CD1c-positive myeloid dendritic cell (primary cell): ENCODE measurements around the gene PEA15.

Experiments
- DNase-seq: peaks from one replicate; pipeline ENCODE4 v3.0.0-alpha.2; 2016; ENCODE audit errors: extremely low spot score

Gene PEA15

DNA sequence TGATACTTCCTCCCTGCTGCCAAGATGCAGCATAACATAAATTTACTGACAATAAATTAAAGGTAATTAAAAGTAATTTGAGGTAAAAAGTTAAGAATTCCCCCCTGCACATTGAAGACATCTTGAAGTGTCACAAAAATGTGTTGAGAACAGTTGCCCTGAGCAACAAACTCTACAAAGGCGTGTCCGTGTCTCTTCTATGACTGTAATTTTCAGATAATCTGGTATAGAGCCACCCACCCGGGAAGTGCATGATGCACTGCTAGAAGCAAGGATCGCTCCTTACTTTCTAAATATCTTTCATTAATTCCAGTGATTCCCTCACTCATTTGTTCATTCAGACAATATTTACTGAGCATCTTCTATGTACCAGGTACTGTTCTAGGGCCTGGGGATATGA is 25.8 kb upstream of the PEA15 start:
- DNase-seq = no peak

DNA sequence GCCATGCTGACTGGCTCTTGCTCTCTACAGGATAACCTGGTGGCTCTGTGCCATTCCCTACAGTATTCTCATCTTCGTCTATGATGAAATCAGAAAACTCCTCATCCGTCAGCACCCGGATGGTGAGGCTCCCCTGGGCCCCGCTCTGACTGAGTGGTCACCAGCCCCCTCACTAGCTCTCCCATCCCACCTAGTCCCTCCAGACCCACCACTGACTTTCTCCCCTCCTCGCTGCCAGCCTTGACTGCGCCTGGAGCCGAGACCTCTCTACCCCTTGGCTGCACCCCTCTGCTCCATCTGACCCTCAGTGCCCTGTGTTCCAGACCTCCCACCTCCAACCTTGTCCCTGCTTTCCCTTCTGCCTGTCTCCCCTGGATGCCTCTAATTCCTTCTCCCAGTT is 18.9 kb upstream of the PEA15 start:
- no peak for DNase-seq

DNA sequence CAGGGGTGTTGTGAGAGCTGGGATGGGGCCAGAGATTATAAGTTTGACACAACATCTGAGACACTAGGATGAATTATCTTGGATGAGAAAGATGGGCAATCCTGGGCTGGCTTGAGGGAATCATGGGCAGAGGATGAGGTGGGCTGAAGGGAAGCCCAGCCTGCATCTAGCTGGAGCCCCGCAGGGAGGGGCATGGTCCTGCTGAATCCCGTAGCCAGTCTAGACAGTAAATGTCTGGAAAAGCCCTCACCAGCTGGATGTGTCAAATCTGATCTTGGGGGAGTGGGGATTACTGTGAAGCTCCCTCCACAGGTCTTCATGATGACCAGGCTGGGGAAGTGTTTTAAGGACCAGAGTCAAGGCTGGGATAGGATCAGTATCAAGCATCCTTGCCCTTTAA is 18.5 kb upstream of the PEA15 start:
- DNase-seq = no peak

DNA sequence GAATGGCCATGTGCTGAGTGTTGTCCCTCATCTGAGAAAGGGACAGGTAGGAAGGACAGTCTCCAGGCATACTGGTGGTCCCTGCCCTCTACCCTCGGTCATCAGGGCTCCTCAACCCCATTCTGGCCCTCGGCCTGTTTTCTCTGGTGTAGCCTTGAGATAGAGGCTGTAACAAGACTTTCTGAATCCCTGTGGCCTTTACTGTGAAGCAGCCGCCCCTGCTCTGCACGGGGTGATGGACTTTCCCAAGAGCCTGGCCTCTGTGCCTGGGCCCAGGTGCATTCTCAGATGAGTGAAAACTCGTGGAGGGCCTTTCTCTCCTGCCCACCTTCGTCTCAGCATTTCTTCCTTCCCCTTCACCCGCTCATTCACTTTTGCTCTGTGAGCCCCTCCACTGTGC is 17.8 kb upstream of the PEA15 start:
- no peak for DNase-seq

DNA sequence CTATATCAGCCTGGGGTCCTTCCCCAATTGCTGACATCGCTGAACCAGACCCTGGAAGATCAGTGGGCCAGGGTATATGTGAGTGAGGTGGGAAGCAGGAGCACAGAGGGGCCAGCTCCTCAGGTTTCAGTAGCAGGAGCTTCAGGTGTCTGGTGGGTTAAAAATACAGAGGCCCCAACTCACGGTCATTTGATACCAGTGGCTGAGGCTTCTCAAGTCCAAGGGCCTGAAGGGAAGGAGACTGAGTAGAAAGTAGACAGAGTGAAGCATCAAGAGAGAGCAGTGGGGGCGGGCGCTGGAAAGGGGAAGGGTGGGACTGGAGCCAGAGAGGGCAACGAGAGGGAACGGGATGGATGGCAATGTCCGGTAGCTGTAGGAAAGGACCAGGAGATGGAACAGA is 16.8 kb upstream of the PEA15 start:
- no peak for DNase-seq

DNA sequence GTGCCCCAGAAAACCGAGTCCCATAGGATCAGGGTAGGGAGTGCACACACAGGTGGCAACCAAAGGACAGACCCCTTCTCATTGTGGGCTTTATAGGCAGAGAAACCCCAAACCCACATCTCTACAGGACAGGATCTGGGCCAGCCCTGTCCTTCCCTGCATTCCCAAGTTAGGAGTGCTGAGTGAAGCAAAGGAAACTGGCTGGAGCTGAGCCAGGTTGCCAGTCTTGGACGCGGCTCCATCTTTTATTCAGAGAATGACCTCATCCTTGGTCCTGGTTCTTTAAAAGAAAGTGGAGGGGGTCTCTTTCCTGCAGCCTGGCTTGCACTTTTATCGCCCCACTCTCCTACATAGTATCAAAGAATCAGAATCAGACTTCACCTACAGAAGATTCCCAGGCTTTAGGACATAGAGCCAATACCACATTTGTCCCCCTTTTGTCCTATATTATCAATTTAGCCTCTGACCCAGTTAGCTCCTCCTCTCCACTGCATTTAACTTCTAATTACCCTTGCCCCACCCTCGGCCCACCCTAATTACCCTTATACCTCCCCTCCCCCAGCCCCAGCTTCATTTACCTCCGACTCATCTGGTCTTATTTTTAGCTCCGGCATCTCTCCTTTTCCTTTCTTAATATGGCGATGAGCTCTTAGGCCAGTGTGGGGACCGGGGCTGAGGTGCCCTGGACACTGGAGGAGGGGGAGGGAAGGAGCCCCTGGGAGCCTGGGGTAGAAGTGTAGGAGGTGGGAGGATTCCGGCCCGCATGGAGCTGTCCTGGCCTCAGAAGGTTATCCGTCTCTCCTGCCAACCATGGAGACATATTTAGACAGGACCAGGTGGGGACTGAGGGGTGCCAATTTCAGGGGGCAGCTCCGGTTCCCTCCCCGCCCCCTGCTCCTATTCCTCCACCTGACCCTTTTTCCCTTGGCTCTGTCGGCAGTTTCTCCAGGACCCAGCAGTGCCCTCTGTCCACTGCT is 15.2 kb upstream of the PEA15 start, which contains the start of gene CASQ1:
TSS of gene CASQ1 (plus strand) at position 927 of the 977 bp plus-strand sequence. CDS start 177 bp downstream, outside the sequence.
- DNase-seq = no peak

DNA sequence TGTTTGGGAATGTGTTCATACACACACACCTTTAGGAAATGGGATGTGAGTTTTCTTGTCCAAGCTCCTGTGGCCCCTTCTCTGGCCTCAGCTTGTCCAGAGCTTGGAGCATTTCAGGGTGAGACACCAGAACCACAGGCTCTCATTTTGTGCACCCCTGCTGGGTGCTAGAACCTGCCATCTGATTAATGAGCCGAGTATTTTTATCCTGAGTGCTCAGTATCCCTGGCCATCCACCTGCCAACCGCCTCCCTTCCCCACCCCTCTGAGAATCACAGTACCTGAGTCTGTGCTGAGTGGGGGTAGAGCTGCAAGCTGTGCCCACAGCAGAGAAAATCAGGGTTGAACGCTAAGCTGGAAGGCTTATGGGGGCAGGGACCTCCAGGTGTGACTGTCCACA is 13.4 kb upstream of the PEA15 start:
- no peak for DNase-seq

DNA sequence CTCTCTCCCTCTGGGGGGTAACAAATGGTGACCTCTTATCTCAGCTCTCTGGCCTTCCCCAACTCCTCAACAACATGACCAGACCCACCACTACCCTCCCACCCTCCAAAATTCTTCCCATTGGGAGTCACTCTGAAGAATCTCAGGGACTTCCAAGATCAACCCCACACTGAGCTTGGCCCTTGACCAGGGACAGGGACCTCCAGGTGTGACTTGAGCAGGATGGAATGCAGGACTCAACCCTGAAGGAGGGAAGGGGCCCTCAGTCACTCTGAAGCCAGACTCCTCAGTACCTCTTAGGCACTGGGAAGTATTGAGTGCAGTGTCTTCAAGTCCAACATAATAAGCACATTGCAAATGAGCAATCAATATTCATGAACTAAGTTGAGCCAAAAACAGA is 12.9 kb upstream of the PEA15 start:
- no peak for DNase-seq

DNA sequence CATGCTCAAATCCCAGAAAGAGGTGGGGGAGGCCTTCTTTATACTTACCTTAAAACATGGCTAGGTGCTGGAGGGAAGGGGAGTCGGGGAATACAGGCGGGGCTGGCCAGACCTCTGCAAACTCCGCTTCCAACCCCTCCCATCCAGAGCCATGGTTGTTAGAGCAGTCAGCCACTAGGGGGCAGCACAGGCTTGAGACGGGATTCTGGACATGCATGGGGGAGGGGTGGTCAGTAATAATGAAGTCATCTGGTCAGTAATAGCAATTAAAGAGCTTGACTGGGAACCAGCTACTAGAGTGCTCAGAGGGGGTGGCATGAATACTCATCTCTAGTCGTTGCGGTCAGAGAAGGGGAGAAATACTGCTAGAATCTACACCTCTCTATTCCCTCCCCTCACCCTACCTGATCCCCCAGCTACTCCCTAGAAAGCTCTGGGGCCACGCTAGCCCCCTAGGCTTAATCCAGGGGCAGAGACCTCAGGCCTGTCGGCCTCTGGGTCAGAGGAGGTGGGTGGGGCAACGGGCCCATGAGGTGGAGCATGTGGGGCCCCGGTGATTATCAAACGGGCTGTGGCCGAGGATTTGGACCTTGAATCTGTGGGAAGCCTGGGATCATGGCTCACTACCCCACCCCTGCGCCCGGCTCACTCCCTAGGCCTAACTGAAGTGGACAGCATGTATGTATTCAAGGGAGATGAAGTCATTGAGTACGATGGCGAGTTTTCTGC is 11.9 kb upstream of the PEA15 start:
- peak; percentile 93 for DNase-seq

DNA sequence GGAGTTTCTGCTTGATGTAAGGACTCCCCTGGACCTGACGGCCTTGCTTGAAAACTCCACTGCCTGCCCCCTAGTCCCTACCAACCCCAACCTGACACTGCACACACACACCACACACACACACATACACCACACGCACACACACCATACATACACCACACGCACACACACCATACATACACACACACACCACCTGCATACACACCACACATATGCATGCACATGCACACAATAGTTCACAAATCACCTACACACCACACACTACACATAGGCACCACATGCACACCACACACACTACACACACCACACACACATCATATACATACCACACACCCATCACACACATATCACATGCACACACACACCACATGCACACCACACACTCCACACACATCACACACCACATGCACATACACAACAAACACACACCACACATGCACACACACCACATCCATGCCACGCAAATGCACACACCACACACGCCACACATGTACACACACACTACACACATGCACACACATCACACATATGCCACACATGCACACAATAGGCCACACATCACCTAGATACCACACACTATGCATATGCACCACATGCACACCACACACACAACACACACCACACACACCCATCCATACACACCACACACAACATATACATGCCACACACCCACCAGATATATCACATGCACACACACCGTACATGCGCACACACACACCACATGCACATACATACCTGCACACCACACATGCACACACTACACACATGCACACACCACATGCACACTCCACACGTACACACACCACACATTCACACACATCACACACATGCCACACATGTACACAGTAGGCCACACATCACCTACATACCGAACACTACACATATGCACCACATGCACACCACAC is 11.1 kb upstream of the PEA15 start:
- DNase-seq = no peak

DNA sequence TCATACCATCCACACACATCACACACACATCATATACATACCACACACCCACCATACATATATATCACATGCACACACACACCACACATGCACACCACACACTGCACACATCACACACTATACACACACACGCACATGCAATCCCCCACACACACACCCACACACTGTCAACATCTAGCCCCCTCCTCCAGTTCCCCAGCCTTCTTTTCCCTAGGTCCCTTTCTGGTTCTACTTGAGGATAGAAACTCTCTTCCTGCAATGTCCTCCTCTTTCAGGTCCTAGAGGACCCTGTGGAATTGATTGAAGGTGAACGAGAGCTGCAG is 10.5 kb upstream of the PEA15 start:
- DNase-seq = no peak

DNA sequence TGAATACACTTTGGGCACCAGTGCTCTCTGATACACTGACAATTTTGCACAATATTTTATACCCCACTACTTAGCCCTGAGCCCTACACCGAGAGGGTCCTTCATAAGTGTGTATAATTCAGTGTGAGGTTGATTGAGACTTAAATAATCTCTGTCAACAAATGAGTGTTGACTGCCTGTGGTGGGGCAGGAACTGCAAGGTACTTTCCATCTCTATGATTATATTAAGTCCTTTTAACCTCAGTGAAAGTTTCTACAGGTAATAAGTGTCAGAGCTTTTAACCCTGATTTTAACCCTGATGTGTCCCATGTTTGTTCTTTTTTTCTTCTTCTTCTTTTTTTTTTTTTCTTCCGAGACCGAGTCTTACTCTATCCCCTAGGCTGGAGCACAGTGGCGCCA is 9.0 kb upstream of the PEA15 start:
- DNase-seq = no peak

DNA sequence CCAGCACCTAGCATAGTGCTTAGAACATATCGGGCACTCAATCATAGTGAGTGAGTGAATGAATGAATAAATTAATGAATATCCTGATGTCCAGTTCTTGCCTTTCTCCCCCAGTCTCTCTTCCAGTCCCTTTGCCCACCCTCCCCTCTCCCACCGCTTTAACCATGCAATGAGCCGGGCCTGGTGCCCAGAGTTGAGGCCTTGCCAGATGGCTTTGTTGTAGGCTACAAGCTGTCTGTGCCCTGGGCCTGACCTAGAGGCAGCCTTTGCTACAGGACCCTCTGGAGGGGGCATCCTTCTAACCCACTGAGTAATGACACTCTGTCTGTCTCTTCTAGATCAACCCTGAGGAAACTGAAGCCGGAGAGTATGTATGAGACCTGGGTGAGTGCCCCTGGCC is 8.0 kb upstream of the PEA15 start:
- no peak for DNase-seq

DNA sequence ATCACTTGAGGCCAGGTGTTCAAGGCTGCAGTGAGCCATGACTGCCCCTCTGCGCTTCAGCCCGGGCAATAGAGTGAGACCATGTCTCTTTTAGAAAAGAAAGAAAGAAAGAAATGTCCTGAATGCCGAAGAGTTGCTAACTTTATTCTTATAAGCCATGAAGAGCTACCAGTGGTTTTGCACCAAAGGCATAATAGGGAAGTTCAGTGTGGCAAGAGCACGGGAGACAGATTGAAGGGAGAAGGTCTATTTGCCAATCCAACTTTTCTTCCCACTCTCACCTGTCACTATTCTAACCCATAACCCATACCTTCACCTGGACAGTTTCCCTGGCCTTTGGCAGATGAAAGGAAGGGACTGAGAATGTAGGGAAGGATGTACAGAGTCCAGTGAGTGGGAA is 4.4 kb upstream of the PEA15 start:
- DNase-seq = peak; percentile 34

DNA sequence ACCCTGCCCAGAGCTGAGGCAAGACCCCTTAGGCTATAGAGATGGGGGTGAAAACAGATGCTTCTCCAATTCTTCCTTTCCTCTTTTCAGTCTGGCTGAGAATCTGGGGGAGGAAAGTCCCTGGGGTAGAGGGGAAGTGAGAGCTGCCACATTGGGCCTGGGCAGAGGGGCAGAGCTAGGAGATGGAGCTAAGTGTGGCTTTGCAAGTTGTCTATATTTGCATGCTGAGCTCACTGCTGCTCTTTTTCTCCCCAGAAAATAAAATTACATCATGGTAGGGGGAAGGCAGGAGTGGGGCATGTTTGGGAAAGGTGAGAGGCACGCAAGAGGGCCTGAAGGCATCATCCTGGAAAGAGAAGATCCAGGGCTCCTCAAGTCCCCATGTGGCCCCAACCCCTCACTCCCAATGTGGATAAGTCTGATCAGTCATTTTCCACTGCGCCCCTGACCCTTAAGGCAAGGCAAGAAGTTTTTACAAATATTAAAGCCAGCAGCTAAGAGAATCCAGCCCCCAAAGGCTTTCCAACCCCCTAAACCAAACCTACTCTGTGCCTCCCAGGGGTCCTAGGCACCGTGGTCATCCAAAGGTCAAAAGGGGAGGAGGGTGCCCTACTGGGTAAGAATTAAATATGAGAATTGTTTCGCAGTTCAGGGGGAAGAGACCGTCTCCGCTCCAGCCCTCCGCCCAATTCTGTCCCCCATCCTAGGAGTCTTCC is 500 bp upstream of the PEA15 start:
- peak; percentile 84 for DNase-seq

DNA sequence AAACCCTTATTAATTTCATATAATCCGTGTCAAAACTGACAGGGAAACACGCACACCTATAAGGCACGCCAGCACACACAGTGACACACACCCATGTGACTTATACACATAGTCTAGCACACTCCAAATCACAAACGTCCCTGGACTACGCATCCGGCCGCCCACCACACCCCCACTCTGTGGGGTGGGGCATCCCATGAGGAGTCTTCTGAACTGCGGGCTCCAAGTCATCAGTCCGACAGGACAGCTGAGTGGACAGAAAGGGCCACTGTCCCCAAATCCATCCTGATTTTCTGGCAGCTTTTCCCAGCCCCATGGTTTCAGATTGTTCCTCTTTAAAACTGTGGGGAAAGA is 829 bp downstream of the PEA15 start:
- DNase-seq = peak; percentile 74

DNA sequence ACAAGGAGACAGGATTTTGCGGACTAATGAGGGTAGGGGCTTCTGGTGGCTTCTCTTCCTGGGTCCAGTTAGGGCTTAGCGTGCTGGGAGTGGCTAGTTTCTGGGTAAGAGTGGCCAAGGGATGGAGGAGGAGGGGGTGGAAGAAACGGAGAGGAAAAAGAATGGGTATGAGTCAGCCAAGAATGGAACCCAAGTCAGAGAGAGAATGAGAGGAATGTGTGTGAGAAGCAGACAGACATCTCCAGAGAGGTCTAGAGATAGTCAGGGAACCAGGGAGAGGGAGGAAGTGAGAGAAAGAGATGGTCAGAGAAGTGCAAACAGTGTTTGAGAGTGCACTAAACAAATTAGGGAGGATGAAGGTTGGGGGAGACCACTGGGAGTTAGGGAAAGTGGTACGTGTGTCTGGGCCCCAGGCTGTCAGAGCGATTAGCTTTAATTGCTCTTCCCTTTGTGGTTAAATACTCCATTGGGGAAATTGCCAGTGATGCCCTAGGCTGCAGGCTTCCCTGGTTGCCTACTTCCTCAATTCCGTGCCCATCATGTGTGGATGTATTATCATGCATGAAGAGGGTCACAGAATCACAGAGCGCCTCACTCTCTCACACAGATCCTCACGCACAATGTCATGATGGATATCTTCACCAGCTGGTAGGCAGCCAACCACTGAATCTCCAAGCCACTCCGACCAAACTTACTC is 1.4 kb downstream of the PEA15 start:
- peak; percentile 72 for DNase-seq

DNA sequence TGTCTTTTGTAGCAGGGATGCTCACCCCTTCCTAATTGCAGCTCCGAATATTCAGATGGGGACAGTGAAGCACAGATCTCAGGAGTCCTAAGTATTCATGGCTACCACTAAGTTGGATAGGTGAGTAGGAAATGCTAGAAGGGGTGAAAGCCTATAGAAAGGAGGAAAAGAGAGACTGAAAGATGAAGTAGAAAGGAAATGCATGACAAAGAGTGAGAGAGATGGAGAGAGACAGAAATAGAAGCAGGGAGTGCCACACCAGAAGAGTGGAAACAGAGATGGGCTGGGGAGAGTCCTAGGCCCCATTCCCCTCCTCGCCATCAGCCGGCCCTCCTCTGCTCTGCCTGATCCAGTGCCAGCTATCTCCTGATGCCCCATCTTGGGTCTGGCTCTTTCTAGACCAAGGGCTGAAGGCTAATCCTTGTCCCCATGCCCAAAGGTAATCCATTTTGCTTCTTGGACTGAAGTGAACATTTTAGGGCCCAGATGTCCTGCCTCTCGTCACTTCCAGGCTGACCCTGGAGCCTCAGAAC is 2.0 kb downstream of the PEA15 start:
- no peak for DNase-seq

DNA sequence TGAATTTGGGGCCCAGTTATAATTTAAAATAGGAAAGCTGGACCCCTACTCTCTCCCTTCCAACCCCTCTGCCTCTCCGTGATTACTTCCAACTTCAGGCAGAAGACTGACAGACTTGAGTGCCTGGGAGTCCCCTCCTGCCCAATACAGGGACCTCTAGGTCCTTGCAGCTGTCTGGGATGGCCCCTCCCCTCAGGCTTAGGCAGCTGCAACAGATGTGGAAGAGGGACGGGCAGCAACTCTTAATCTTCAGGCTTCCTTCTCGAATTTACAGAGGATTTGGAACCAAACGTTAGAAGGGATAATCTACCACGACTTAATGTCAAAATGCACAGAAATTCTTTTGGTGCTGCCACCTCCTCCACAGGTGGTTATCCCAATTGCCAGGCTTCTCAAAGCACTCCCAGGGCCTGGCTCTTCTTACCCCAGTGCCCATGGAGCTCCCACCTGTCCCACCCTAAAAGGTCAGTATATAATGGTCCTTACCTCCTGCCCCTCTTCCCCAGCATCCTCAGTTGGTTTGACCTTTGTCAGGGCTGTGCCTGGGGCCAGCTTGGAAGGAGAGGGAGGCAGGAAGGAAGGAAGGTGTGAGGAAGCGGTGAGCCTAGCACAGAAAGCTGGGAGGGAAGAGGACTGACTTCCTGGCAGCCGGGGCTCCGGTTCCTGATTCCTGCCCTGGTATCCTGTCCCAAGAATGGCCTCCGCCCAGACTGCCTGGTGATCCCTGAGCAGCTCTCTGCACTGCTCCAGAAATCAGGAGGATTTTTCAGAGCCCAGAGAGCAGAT is 2.8 kb downstream of the PEA15 start:
- DNase-seq = no peak
